CD4-positive, alpha-beta T cell treated with Interleukin-12 subunit alpha and Interleukin-12 subunit beta, for 1 hour (primary cell): ENCODE results near the gene MXD4.
"Not testable (repeated sequence)": the region's sequence is repeated elsewhere in the genome, so short reads cannot be mapped to it uniquely, and the experiment has no call there.

Source experiments
- DNase-seq: peaks from one replicate; pipeline ENCODE4 v3.0.0-alpha.2; 2020

MXD4 gene

DNA sequence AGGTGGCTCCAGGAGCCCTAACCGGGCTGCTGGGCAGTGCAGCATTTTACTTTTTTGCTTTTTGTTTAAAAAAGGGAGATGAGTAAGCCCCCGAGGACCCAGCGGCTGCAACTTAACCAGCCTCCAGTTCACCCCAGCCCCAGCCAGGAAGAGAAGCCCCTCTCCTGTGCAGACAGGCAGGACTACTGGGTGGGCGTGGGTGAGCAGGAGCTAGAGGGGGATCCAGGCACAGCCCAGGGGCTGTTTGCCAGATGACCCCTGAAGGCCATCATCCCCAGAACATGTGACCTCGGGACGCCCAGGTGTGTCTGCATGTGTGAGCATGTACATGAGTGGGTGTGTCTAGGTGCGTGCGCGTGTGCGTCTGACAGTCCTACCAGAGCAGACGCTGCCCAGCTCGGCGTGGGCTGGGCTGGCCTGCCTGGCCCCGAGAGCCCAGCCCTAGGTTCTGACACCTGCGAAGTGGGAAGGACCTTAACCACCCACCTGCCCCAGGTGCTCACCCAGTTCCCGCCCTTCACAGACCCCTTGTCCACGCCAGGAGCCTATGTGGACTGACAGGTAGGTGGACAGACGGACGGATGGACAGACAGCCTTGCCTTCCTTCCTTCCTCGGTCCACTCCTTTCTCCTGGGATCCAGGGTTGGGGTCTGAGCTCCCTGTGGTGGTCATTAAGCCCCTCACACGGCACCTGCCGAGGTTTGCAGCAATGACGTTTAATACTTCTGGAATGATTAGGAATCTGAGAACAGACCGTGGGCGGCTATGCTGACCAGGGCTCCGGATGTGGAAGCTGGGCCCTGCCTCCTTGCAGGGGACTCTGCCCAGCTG is 12.2 kb downstream of the MXD4 start:
- DNase-seq: no peak

DNA sequence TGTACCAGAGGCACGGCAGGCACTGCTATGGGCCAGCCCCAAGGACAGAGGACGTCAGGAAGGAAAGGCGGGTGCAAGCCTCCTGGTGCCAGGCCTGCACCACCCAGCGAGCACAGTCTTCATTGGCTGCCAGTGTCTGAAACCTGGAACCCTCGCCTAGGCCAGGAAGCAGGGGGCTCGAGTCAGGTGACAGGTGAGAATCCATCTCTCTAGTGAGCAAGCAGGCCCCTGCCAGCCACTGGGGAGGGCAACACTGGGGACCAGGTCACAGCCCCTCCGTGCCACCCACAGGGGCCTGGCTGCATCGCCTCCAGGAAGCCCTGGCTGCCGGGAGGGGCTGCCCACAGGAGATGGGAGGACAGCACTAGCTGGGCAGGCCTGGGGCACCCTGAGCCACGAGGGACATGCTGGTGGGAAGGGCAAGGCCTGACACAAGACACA is 13.1 kb downstream of the MXD4 start:
- DNase-seq: no peak

DNA sequence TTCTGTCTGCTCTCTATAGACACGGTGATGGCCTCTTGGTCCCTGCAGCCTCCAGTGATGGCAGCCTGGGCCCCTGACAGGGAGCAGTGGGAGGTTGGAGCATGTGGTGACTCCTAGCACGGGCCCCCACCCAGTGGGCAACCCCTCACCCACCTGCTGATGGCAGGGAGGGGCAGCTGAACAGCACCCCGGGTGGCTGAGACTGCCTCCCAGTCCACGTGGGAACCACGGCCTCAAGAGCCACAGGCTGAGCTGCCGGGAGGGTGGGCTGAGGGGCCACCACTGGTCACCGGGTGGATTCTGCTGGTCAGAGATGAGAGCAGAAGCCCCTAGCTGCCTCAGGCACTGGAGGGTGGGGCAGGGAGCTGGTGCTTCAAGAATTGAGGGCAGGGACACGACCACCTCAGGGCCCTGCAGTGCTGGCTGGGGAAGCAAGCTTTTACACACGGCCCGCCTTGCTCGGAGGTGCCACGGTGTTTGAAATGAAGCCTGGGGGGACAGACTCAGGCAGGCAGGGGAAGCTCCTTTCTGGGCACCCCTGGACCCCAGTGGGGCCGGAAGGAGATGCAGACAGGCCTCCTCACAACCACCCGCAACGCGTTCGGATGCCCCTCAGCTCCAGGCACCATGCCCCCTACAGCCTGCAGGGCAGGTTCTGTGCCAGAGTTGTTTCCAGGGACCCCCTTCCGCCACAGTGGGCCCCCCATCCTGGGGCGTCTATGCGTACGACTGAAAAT is 13.7 kb downstream of the MXD4 start:
- no peak for DNase-seq

DNA sequence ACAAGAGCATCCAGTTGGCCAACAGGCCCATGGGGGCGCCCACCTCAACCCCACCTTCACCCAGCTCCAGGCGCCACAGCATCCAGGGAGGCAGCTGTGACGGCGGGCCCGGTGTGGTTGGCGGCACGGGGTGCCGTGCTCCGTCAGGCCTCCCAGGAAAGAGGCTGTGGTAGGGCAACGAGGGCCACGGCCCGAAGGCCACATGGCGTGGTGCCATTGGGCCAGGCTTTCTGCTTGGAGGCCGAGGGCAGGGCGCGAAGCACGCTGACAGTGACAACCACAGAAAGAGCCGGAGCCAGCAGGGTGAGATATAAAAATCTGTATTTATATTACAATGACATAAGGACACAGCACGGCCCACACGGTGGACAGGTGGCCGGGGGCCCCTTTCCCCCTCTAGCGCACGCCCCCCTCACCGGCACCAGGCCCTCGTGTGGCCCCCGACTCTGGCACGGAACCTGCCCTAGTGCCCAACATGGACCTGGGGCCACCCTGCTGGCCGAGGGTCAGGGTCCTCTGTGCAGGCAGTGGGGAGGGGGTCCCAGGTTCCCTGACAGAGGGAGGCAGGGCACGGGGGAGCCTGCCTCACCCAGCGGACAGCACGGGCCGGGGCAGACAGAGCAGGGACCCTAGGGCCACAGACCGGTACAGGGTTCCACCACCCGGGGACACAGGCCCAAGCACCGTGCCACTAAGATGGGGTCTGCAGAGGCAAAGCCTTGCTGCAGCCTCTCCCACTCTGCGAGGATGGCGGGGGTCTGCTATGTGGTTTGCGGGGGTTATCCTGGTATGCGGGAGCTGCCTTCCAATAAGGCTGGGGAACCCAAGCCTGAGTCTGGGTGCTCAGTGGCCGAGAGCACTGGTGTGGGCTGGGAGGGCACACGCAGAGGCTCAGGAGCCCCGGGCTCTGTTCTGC is 14.5 kb downstream of the MXD4 start:
- DNase-seq: no peak

DNA sequence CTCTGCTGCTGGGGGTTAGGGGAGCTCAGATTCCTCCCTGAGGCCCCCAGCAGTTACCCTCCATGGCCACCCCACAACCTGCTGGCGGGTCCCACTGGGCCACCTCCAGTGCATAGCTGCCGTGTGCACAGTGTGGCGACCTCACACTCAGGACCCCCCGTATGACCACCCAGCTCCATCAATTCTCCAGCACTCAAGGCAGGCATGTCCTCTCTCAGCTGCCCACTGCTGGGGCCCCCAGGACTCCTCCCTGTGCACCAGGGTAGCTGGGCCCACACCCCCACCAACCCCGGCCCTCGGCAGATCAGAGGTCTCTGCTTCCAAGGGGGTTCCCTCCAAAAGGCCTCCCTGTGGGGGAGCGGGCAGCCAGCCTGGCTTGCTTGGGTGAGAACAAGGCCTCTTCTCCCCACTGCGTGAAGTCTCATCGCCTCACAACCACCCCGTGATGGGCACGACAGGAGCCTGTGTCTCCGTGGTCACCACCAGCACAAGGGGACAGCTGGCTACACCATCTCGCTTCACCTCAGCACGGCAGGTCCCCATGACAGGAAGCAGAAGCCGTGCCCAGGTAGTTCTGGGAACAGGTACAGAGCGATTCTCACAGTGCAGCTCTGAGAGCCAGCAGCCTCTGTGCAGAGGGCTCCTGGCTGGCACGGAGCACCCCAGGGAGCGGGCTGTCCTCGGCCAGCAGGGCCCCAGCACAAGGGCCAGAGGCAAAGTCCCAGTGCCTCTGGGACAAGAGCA is 15.4 kb downstream of the MXD4 start:
- DNase-seq: no peak

DNA sequence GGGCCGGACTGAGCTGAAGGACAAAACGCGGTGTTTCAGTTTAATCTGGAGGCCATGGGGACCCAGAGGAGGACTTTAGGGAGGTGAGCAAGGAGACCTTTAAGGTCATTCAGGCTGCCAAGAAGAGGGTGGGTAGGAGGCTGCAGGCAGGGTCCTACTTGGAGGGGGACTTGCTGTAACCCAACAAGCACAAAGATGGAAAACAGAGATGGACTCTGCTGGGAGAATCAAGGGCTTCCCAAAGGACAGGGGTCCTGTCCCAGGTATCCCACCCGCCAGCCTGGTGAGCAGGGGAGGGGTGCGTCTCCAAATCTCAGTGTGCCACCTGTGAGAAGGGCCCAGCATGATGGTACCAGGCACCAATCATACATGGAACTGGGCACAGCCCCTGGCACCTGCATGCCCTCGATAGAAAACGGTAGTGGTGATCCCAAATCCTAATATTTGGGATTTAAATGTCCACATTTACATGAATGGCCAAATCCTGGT is 16.1 kb downstream of the MXD4 start:
- no peak for DNase-seq

DNA sequence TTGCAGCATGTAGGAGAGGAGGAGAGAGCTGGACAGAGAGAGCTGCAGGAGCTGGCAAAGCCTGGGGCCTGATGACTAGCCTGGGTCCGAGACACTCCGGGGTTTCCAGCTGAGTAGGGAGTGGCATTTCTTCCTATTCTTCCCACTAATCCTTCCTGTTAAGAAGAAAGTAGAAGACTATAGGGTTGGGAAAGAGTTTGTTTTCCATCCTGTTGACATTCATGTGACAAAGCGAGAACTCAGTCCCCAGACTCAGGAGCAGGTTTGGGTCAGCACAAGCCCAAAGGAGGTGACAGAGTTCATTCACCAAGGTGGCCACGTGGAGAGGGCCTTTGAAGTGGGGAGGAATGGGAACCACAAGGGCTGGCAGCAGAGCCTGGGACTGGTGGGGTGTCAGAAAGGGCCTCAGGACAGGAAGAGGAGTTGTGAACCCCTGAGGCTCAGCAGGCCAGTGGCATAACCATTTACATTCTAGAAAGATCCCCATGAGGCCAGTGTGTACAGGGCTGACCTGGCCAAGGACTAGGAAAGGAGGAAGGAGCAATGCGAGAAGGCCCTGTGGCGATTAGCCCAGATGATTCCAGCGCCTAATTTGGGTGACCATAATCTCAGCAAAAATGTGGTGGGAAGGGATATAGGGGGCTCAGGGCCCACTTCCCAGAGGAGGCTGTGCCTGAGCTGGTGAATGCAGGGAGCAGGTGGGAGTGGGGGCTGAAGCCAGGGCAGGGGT is 16.7 kb downstream of the MXD4 start:
- DNase-seq: no peak

DNA sequence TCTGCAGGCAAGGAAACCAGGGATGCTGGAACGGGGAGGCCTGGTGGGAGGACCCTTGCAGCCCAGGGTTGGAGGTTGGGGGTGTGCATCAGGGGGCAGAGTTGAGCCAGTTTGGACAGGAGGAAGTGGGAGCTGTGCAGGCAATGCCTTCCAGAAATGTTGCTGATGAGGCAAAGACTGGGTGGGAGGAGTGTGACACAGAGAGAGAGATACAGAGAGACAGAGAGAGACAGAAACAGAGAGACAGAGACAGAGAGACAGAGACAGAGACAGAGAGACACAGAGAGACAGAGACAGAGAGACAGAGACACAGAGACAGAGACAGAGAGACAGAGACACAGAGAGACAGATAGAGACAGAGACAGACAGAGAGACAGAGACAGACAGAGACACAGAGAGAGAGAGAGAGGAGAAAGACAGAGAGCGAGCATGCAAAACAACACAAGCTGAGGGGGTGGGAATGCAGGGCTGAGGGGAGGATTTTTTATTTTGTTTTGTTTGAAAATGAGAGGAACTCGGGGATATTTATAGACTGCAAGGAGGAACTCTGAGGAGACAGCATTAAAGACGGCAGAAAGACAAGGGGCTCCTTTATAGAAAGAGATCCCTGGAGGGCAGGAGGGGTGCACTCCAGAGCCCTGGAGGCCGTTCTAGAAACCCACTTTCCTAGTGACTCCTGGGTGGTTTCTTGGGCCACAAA is 18.1 kb downstream of the MXD4 start:
- DNase-seq: no peak

DNA sequence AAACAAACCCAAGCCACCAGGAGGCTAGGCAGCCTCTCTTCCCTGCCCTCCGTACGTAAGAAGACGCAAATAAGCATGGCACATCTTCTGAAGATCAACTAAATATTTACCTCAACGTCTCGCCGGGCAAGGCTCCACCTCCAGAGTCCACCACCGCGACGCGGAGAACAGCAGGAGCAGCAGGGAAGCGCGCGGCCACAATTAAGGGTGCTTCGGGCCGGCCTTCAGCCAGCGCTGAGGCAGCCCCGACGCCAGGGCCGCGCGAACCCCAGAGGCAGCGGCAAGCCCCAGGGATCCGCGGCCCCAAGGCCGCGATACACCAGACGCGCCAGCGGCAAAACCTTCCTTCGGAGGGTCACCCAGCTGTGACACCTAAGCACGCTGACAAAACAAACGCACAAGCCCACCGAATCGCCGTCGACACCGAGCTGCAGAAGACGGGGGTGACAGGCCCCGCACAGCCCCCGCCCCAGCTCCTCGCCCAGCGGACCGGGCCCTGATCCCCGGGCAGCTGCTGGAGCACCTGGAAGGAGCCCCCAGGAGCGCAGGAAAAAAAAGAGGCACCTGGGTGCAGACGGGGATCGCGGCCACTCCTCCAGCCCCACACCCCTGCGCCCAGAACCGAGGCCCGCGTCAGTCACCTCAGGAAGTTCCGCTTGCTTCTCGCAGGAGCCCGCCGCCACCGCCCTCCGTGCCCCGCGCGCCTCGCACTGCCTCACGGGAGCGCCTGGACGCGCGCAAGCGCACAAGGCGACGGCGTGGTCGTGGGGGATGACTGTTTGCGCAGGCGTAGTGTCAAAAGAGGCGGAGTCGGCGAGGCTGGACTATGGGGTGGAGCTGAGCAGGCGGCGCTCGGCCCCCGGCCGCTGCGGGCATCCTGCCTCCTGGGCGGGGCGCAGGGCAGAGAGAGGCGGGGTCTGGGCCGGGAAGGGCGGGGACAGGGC is 20.2 kb downstream of the MXD4 start, which contains the start of the genes HAUS3 and POLN:
HAUS3 (minus strand) TSS at position 712 of the 944 bp plus-strand sequence. CDS start 1,175 bp downstream, outside the sequence.
POLN (minus strand) TSS at position 712 of the 944 bp plus-strand sequence. CDS start 12,890 bp downstream, outside the sequence.
- DNase-seq: peak; percentile 100

DNA sequence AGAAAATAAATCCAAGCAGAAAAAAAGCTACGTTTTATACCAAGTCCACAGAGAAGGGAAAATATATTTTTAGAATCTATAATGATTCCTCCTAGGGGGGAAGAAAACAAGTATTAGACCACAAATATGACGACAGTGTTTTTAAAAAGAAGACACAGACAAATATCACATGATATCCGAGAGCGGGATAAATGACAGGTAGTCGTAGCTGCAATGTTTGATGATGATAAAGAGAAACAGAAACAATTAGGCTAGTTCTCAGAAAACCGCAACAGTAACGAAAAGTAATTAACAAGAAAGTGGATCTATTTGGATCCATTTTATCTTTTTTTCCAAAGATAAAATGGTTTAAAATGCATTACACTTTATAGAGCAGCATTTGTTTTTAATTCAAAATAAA is 20.9 kb downstream of the MXD4 start:
- peak; percentile 65 for DNase-seq

DNA sequence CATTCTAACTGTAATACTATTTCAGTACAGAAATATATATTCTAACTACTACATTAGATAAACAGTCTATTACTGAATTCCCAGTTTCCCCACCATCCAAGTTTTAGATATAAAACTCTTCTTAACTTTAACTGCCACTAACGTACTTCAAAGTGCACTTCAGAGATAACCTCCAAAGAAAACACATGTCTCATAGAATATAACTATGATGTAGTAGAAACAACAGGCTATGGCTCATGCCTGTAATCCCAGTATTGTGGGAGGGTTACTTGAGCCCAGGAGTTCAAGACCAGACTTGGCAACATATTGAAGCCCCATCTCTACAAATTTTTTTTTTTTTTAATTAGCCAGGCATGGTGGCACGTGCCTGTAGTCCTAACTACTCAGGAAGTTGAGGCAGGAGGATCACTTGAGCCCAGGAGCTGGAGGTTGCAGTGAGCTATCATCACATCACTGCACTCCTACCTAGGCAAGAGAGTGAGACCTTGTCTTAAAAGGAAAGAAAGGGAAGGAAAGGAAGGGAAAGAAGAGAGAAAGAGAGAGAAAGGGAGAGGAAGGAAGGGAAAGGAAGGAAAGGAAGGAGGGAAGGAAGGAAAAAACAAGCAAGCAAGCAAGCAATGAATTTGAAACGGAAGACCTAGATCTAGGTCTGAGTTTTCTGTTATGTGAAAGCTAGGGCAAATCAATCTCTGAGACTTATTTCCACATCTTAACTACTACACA is 24.8 kb downstream of the MXD4 start:
- no peak for DNase-seq

DNA sequence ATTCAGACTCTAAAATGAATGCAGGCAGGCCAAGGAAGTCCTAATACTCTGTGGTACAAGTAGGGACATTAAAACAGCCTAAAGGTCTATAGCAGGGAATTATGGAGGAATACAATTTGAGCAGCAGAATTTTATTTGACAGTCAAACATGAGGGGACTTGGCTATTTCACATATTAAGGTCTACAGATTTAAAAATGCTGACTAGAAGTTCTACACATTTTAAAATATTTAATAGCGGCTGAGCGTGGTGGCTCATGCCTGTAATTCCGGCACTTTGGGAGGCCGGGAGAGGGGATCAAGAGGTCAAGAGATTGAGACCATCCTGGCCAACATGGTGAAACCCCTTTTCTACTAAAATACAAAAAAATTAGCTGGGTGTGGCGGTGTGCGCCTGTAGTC is 30.8 kb downstream of the MXD4 start:
- no peak for DNase-seq

DNA sequence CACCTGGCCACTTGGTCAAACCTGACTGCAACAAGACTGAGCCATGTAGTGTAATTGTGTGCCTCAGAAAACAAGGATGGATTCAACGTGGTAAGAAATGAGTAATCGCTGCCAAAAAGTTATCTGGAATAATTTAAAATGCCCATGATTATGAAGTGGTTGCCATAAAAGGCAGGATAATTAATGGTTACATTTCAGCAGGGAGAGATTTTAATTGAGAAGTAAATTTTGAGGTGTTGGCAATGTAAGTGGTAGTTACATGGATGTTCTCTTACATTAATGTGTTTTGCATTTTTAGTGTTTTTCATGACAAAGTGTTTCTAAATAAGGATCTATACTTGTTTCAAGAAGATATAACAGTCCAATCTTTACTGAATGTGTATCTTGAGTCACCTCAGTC is 35.6 kb downstream of the MXD4 start:
- no peak for DNase-seq

DNA sequence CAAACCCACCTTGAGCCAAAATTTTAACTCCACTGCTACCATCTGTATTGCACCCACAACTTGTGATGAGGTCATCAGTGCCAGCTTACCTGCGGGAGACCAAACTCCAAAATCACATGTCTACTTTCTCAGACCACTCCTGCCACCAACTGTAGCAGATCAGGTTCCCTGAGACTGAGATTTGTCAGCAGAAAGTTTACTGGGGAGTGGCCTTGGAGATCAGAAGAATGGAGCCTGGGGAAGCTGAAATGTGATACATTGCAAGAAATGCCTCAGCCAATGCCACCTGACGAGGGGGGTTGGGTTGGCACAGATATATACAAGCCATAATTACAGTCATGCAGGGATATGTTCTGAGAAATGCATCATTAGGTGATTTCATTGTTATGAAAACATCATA is 39.1 kb downstream of the MXD4 start:
- DNase-seq: no peak

DNA sequence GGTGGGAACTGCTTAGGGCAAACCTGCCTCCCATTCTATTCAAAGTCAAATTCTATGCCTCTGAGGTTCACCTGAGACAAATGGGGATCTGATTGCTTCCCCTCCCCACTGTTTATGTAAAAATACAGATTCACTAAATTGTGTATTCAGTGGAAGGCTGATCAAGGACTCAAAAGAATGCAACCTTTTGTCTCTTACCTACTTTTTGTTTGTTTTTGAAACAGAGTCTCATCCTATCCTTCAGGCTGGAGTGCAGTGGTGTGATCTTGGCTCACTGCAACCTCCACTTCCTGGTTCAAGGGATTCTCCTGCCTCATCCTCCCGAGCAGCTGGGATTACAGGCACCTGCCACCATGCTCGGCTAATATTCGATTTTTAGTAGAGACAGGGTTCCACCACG is 40.5 kb downstream of the MXD4 start:
- not testable (repeated sequence) for DNase-seq

DNA sequence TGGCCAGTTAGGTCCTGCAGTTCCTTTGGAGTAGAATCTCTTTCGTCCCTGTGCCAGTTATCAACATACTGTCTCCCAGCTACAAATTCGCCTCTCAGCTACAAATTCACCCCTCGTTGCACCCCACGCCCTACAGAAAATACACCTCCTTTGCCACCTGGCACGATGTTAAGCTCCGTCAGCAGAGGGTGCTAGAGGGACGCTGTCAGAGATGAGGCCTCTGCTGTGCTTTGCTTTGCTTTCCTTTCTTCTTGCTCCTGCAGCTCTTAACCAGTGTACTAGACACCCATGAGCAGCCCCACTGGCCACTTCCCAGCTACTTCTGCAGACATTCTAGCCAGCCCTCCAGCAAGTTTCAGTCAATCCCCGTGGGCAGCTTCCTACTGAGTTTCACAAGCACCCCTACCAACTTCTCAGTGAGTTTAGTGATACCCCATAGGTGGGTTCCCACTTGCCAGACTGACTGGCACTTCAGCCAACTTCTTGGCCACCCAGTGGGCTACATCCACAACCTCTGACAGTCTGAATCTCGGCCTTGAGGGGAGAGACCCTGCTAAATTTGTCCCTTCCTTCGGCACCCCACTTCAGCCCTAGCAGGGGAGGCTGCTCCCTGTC is 41.8 kb downstream of the MXD4 start:
- DNase-seq: peak; percentile 84

DNA sequence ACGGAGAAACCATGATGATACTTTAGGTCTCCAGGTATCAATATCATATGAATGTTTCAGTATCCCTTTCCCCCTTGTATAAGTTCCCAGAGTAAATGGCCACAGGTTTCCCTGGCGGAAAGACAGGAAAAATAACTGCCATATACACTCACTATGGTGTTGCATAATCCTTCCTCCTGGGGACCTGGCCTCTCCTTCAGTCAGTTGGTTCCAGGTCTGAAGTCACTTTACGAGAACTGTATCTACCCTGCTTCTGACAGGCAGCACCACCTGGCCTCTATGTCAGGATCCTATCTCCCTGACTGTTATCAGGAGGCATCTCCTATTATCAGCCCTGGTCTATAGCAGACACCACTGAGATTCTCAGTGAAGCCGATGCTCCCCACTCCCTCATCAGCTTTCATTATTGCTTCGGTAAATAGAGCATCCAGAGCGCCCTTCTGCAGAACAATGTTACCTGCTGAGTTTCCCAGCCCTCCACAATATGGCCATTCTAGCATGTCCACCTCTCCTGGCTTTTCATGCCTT is 42.6 kb downstream of the MXD4 start:
- no peak for DNase-seq

DNA sequence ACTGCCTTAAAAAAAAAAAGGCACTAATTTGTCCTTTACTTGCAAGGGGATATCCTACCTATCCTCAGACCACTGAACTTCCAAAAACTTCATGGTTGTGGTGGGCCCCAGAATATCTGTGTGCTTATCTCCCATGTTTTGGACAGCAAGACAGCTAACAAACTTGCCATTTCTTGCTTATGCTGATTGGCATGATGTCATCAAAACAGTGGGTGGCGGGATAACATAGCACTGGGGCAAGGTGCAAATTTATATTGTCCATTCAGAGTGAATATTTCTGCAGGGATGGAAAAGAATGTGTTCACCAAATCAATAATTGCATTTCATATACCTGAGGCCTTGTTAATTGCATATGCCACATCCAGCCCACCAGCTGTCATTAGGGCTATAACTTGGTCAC is 43.5 kb downstream of the MXD4 start:
- no peak for DNase-seq
